ENCODE results near the gene MPG. TPM values are rescaled to one million over a fixed set of nuclear protein-coding genes. Genes with fewer than 3 reads are reported as not detected.

MPG gene, protein sequence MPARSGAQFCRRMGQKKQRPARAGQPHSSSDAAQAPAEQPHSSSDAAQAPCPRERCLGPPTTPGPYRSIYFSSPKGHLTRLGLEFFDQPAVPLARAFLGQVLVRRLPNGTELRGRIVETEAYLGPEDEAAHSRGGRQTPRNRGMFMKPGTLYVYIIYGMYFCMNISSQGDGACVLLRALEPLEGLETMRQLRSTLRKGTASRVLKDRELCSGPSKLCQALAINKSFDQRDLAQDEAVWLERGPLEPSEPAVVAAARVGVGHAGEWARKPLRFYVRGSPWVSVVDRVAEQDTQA
- 60.0 to 62.0 TPM (median 60.0 TPM) in 3 replicates for total RNA-seq (2021)
- Bru-seq, nascent RNA: percentile 60 among the genes with signal in this experiment
- long read RNA-seq, experiment 1, transcript MPG-202 (4 exons, 1,205 nt): major isoform, 103 of 130 reads
- long read RNA-seq, experiment 1, transcript MPG-201 (5 exons, 1,193 nt): minor isoform, 9 of 130 reads
- long read RNA-seq, experiment 1, partial matches to known transcripts: 12 of 130 reads
- long read RNA-seq, experiment 1, other reads (novel, unspliced or antisense): 6 of 130 reads
- long read RNA-seq, experiment 2, transcript MPG-202 (4 exons, 1,205 nt): major isoform, 70 of 89 reads
- long read RNA-seq, experiment 2, partial matches to known transcripts: 10 of 89 reads
- long read RNA-seq, experiment 2, other reads (novel, unspliced or antisense): 6 of 89 reads
- long read RNA-seq, experiment 3, transcript MPG-202 (4 exons, 1,205 nt): major isoform, 19 of 19 reads
- long read RNA-seq, experiment 3, partial matches to known transcripts: 0 of 19 reads
- long read RNA-seq, experiment 3, other reads (novel, unspliced or antisense): 0 of 19 reads

- peak within 1 kb of the TSS; percentile 82 for H3K4me3 Mint-ChIP-seq
- H3K9me3 Mint-ChIP-seq: no peaks in the 10 kb centered on the region
- H3K27ac Mint-ChIP-seq: no peak within 1 kb of the TSS; the same call in 1 of the 2 replicates
- H3K27me3 Mint-ChIP-seq (ENCODE audit: low read depth): no peaks in the 10 kb centered on the region; the same call in 1 of the 2 replicates
- H3K4me1 Mint-ChIP-seq: peaks cover 54% of the 10 kb centered on the region
- ATAC-seq (peak; percentile 49), DNase-seq (ENCODE audit: low spot score) (peak; percentile 75)
- ChIA-PET POLR2A (interaction anchor here (1.1 kb wide), 1 partner anchor 25 kb away, joined by 4 read pairs; the partner anchor contains the start of gene POLR3K), CTCF (interaction anchor here (1.0 to 7.1 kb wide), 10 partner anchors 9 to 275 kb away, joined by 3 to 66 read pairs (median 6); partner anchors contain the start of genes POLR3K and SNRNP25)
- H3K36me3 Mint-ChIP-seq: peaks cover 6% of the 10 kb centered on the region
- TF ChIP-seq JUN (CRISPR knock-in tag; IDR thresholded peaks at IDR 0.05) (no peak), TEAD1 (CRISPR knock-in tag; IDR thresholded peaks at IDR 0.05) (peak; percentile 63; the same call in 1 of the 2 replicates), ELF4 (CRISPR knock-in tag; IDR thresholded peaks at IDR 0.05; ENCODE audit: low read depth) (no peak), ZNF138 (CRISPR knock-in tag; conservative IDR thresholded peaks at IDR 0.05) (0 out of 2 replicates have a peak, but pooled peaks have one; percentile 9), E2F5 (CRISPR knock-in tag; IDR thresholded peaks at IDR 0.05) (peak; percentile 46; the same call in 1 of the 2 replicates), RELA (CRISPR knock-in tag; IDR thresholded peaks at IDR 0.05; ENCODE audit: borderline replicate concordance) (peak; percentile 64; the same call in 1 of the 2 replicates), NR3C1 (CRISPR knock-in tag; conservative IDR thresholded peaks at IDR 0.05; ENCODE audit: low read depth) (peak; percentile 71; the same call in 1 of the 2 replicates), GABPB1 (CRISPR knock-in tag; IDR thresholded peaks at IDR 0.05) (0 out of 2 replicates have a peak, but pooled peaks have one; percentile 20), GRHL2 (CRISPR knock-in tag; IDR thresholded peaks at IDR 0.05; ENCODE audit: insufficient replicate concordance, severe bottlenecking) (no peak), CREM (CRISPR knock-in tag; IDR thresholded peaks at IDR 0.05) (0 out of 2 replicates have a peak, but pooled peaks have one; percentile 32), ATF1 (CRISPR knock-in tag; IDR thresholded peaks at IDR 0.05) (peak; percentile 31; the same call in 1 of the 2 replicates), TP53 (CRISPR knock-in tag; IDR thresholded peaks at IDR 0.05) (no peak), KAT7 (CRISPR knock-in tag; IDR thresholded peaks at IDR 0.05; ENCODE audit: borderline replicate concordance) (0 out of 2 replicates have a peak, but pooled peaks have one; percentile 16)
- TF ChIP-seq, protein P1, sequence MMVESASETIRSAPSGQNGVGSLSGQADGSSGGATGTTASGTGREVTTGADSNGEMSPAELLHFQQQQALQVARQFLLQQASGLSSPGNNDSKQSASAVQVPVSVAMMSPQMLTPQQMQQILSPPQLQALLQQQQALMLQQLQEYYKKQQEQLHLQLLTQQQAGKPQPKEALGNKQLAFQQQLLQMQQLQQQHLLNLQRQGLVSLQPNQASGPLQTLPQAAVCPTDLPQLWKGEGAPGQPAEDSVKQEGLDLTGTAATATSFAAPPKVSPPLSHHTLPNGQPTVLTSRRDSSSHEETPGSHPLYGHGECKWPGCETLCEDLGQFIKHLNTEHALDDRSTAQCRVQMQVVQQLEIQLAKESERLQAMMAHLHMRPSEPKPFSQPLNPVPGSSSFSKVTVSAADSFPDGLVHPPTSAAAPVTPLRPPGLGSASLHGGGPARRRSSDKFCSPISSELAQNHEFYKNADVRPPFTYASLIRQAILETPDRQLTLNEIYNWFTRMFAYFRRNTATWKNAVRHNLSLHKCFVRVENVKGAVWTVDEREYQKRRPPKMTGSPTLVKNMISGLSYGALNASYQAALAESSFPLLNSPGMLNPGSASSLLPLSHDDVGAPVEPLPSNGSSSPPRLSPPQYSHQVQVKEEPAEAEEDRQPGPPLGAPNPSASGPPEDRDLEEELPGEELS (CRISPR knock-in tag; IDR thresholded peaks at IDR 0.05): peak; percentile 66; the same call in 1 of the 2 replicates
- TF ChIP-seq, protein P2, sequence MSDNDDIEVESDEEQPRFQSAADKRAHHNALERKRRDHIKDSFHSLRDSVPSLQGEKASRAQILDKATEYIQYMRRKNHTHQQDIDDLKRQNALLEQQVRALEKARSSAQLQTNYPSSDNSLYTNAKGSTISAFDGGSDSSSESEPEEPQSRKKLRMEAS (CRISPR knock-in tag; IDR thresholded peaks at IDR 0.05): peak; percentile 90
- TF ChIP-seq, protein P3, sequence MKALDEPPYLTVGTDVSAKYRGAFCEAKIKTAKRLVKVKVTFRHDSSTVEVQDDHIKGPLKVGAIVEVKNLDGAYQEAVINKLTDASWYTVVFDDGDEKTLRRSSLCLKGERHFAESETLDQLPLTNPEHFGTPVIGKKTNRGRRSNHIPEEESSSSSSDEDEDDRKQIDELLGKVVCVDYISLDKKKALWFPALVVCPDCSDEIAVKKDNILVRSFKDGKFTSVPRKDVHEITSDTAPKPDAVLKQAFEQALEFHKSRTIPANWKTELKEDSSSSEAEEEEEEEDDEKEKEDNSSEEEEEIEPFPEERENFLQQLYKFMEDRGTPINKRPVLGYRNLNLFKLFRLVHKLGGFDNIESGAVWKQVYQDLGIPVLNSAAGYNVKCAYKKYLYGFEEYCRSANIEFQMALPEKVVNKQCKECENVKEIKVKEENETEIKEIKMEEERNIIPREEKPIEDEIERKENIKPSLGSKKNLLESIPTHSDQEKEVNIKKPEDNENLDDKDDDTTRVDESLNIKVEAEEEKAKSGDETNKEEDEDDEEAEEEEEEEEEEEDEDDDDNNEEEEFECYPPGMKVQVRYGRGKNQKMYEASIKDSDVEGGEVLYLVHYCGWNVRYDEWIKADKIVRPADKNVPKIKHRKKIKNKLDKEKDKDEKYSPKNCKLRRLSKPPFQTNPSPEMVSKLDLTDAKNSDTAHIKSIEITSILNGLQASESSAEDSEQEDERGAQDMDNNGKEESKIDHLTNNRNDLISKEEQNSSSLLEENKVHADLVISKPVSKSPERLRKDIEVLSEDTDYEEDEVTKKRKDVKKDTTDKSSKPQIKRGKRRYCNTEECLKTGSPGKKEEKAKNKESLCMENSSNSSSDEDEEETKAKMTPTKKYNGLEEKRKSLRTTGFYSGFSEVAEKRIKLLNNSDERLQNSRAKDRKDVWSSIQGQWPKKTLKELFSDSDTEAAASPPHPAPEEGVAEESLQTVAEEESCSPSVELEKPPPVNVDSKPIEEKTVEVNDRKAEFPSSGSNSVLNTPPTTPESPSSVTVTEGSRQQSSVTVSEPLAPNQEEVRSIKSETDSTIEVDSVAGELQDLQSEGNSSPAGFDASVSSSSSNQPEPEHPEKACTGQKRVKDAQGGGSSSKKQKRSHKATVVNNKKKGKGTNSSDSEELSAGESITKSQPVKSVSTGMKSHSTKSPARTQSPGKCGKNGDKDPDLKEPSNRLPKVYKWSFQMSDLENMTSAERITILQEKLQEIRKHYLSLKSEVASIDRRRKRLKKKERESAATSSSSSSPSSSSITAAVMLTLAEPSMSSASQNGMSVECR (CRISPR knock-in tag; IDR thresholded peaks at IDR 0.05; ENCODE audit: borderline replicate concordance): peak; percentile 19; the same call in 1 of the 2 replicates
- TF ChIP-seq, protein P4, sequence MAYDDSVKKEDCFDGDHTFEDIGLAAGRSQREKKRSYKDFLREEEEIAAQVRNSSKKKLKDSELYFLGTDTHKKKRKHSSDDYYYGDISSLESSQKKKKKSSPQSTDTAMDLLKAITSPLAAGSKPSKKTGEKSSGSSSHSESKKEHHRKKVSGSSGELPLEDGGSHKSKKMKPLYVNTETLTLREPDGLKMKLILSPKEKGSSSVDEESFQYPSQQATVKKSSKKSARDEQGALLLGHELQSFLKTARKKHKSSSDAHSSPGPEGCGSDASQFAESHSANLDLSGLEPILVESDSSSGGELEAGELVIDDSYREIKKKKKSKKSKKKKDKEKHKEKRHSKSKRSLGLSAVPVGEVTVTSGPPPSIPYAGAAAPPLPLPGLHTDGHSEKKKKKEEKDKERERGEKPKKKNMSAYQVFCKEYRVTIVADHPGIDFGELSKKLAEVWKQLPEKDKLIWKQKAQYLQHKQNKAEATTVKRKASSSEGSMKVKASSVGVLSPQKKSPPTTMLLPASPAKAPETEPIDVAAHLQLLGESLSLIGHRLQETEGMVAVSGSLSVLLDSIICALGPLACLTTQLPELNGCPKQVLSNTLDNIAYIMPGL (CRISPR knock-in tag; IDR thresholded peaks at IDR 0.05): peak; percentile 84; the same call in 1 of the 2 replicates
- TF ChIP-seq, protein P5, sequence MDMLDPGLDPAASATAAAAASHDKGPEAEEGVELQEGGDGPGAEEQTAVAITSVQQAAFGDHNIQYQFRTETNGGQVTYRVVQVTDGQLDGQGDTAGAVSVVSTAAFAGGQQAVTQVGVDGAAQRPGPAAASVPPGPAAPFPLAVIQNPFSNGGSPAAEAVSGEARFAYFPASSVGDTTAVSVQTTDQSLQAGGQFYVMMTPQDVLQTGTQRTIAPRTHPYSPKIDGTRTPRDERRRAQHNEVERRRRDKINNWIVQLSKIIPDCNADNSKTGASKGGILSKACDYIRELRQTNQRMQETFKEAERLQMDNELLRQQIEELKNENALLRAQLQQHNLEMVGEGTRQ (CRISPR knock-in tag; IDR thresholded peaks at IDR 0.05): peak; percentile 82
- TF ChIP-seq, protein P6, sequence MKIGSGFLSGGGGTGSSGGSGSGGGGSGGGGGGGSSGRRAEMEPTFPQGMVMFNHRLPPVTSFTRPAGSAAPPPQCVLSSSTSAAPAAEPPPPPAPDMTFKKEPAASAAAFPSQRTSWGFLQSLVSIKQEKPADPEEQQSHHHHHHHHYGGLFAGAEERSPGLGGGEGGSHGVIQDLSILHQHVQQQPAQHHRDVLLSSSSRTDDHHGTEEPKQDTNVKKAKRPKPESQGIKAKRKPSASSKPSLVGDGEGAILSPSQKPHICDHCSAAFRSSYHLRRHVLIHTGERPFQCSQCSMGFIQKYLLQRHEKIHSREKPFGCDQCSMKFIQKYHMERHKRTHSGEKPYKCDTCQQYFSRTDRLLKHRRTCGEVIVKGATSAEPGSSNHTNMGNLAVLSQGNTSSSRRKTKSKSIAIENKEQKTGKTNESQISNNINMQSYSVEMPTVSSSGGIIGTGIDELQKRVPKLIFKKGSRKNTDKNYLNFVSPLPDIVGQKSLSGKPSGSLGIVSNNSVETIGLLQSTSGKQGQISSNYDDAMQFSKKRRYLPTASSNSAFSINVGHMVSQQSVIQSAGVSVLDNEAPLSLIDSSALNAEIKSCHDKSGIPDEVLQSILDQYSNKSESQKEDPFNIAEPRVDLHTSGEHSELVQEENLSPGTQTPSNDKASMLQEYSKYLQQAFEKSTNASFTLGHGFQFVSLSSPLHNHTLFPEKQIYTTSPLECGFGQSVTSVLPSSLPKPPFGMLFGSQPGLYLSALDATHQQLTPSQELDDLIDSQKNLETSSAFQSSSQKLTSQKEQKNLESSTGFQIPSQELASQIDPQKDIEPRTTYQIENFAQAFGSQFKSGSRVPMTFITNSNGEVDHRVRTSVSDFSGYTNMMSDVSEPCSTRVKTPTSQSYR (CRISPR knock-in tag; IDR thresholded peaks at IDR 0.05): 0 out of 2 replicates have a peak, but pooled peaks have one; percentile 45
These were observed at the start of gene MPG for GRCh38 chr16:77807-78443. MPG (plus strand) TSS chr16:78225; CDS start chr16:78310, 85 bp downstream.

All from WTC11 (cell line).